Right lobe of liver (tissue), 6 donors: ENCODE data around the gene EPHB3. TPM values are rescaled to one million over a fixed set of nuclear protein-coding genes. Genes with fewer than 3 reads are reported as not detected.

Experiments
- ATAC-seq, 4 donors: fragments of 200-7000 bp; cut with Tn5 transposase; one replicate each; pipeline ENCODE4 v1.9.1; 2020; ENCODE audit warnings: mild to moderate bottlenecking in 4 of 4, moderate library complexity in 4 of 4
- DNase-seq, 3 donors: peaks; one replicate each; pipeline ENCODE4 v3.0.0-alpha.2; 2020
- H3K27ac ChIP-seq, 3 donors: fragments of 200-600 bp; one replicate each; pipeline ENCODE4 v1.8.0; 2022
- H3K27me3 ChIP-seq, 2 donors: fragments of 200-600 bp; one replicate each; pipeline ENCODE4 v1.8.0; 2022
- H3K36me3 ChIP-seq, 4 donors: fragments of 200-600 bp; sonication (generic) in 1 of 4; one replicate each; pipeline versions ENCODE4 v1.5.1 to v1.8.0; 2017 to 2022; ENCODE audit warnings: control low read depth in 1 of 4
- H3K4me1 ChIP-seq, 4 donors: fragments of 200-600 bp; sonication (generic) in 1 of 4; one replicate each; pipeline versions ENCODE4 v1.5.1 to v1.8.0; 2017 to 2022; ENCODE audit warnings: control low read depth in 1 of 4
- H3K4me3 ChIP-seq, 3 donors: fragments of 200-600 bp; one replicate each; pipeline ENCODE4 v1.8.0; 2022
- H3K9me3 ChIP-seq, 4 donors: fragments of 200-600 bp; sonication (generic) in 1 of 4; one replicate each; pipeline versions ENCODE4 v1.5.1 to v1.8.0; 2017 to 2022; ENCODE audit warnings: control low read depth in 1 of 4
- POLR2A ChIP-seq: fragments of 450-650 bp; IDR thresholded peaks from one replicate; pipeline ENCODE4 v1.6.1; 2017; ENCODE audit warnings: antibody characterized with exemption, mild to moderate bottlenecking
- WGBS: methylation state at CpG from one replicate; pipeline ENCODE4 v1.1.6; 2018; ENCODE audit warnings: low coverage, low lambda C conversion rate; ENCODE audit not compliant: insufficient coverage; ENCODE audit errors: missing lambda C conversion rate; 5-methylcytosine and 5-hydroxymethylcytosine counted together
- intact Hi-C, 2 donors: fragments of 100-400 bp; cut with DNase I; formaldehyde crosslinking; loops; one replicate each; pipeline versions ENCODE4 v1.11.2 to v1.14.1; 2022
- total RNA-seq, 6 experiments: library from RNA; depleted of rRNA in 2 of 6; stranded (reverse); fragments of >200 nt in 2 of 6; fragmentation: NEBNext Ultra II Directional in 3 of 6; extraction: Animal tissue kit (Norgen Biotek cat#: 25700) in 3 of 6; gene quantifications; one replicate each; pipeline versions ENCODE4 v1.1.0 to v1.2.4, GENCODE V29; 2016 to 2023
- TF ChIP-seq, protein P1 (sequence below), 4 donors: fragments of 200-600 bp in 3 of 4; fragments of 450-650 bp in 1 of 4; IDR thresholded peaks; one replicate each; pipeline versions ENCODE4 v1.5.1 to v1.8.0; 2016 to 2022; ENCODE audit warnings: antibody characterized with exemption in 4 of 4, mild to moderate bottlenecking in 2 of 4
- donor health status: DM: no; HTN: yes; CAD: no.
- donor health status: DM: no; HTN: no; CAD: no.
- donor health status: DM: no; HTN: no; CAD: no.
- donor health status: DM: no; HTN: yes; CAD: no.
- donor health status: DM: no; HTN: yes; CAD: no.

The EPHB3 gene
- total RNA-seq, 6 experiments from 2014 or later, result 0.12 to 0.71 (median 0.37) TPM

DNA sequence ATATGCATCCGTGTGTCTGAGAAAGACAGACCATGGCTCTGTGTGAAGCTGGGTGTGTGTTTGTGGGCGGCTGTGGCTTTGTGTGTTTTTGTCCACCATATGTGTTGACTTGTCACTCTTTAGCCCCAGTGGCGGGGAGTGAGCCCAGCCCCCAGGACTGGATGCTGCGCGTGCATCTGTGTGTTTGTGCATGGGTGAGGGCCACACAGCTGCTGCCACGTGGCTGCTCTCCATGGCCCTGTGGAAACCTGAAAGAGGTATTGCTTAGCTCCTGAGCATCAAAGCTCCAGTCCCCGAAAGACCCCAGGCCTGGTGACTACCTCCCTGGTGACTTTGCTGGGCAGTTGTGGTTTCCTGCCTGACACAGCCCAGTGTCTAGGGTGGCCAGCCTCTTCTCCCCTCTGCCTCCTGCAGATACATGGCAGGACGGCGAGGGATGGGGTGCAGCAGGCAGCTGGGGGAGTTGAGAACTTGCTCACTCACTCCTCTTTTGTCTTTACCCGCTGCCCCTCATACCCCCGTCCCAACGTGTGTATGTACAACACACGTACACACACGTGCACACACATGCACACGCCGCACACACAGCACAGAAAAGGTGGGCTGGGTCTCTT, 6.5 kb downstream of the EPHB3 start:
- Histone ChIP-seq H3K4me1 (peaks cover 0 to 8% (median 0%) of the 10 kb centered on the region in 4 donors), H3K27ac (no peak overlapping the region), H3K4me3 (no peak overlapping the region), H3K36me3 (no peaks in the 10 kb centered on the region), H3K27me3 (no peaks in the 10 kb centered on the region), H3K9me3 (no peaks in the 10 kb centered on the region)
- TF ChIP-seq, protein P1, sequence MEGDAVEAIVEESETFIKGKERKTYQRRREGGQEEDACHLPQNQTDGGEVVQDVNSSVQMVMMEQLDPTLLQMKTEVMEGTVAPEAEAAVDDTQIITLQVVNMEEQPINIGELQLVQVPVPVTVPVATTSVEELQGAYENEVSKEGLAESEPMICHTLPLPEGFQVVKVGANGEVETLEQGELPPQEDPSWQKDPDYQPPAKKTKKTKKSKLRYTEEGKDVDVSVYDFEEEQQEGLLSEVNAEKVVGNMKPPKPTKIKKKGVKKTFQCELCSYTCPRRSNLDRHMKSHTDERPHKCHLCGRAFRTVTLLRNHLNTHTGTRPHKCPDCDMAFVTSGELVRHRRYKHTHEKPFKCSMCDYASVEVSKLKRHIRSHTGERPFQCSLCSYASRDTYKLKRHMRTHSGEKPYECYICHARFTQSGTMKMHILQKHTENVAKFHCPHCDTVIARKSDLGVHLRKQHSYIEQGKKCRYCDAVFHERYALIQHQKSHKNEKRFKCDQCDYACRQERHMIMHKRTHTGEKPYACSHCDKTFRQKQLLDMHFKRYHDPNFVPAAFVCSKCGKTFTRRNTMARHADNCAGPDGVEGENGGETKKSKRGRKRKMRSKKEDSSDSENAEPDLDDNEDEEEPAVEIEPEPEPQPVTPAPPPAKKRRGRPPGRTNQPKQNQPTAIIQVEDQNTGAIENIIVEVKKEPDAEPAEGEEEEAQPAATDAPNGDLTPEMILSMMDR (IDR thresholded peaks at IDR 0.05), result no peak
- no peak for TF ChIP-seq POLR2A
- no peak for DNase-seq
- intact Hi-C loops, result no loop called here
- WGBS, result 72% methylated on average over 4 of the region's 16 CpGs
- no peak for ATAC-seq

DNA sequence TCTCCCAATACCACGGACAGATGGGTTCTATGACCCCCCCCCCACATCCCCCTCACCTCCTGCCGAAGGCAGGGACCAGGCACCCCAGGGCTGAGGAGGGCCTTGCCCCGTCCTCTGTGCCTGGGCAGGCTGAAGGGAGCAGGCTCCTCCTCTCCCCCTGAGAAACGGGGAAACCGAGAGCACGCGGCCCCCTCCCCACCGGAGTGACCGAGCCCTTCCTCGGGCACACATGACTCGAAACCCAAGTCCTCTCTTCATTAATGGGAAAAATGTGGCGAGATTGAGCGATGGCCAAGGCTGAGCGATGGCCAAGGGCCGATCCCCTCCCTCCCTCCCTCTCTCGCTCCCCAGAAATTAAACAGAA, 7.0 kb downstream of the EPHB3 start:
- Histone ChIP-seq H3K27me3 (no peaks in the 10 kb centered on the region), H3K4me3 (peak overlapping the region in 1 of 3 donors; percentile 36), H3K9me3 (no peaks in the 10 kb centered on the region), H3K36me3 (no peaks in the 10 kb centered on the region), H3K27ac (no peak overlapping the region), H3K4me1 (peaks cover 0 to 8% (median 0%) of the 10 kb centered on the region in 4 donors)
- TF ChIP-seq, protein P1 (IDR thresholded peaks at IDR 0.05), result no peak
- no peak for TF ChIP-seq POLR2A
- WGBS, result 4% methylated on average over 9 of the region's 16 CpGs
- intact Hi-C loops, result no loop called here
- DNase-seq, result no peak
- ATAC-seq, result no peak

DNA sequence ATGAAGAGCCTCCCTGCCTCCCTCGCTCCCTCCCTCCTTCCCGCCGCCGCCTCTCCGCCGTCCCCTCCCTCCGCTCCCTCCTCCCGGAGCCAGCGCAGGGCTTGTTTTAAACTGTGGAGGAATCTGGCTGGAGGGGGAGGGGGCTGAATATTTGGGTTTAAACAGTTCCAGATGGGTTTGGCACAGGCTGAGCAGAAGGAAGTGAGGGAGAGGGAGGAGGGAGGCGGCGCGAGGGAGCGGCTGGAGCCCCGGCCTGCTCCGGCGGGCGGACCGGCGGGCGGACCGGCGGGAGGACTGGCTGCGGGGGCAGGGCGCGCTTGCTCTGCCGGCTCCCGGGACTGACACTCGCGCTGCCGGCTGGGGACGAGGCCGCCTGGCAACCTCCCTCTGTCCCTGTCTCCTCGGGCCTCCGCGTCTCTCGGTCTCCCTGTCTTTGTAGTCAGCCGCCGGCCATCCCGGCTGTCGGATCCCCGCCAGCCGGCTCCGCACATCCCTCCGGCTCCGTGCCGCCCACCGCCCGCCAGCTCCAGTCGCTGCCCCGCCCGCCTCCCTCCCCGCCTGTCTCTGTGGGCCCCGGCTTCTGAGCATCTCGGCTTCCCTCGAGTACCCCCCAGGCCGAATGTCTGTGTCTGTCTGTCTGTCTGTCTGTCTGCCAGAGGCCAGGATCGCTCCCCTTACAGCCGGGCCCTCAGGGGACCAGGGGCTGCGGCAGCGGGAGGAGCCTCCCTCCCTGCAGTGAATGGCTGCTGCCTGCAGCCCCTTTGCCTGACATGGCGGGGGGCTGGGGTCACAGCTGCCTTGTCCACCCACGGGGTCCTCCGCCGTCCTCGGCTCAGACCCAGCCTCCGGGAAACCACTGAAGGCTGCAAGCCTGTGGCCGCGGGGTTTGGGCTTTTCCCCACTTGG, 7.6 kb downstream of the EPHB3 start:
- Histone ChIP-seq H3K4me3 (peak overlapping the region; percentile 16 to 42 (median 36)), H3K9me3 (no peaks in the 10 kb centered on the region), H3K4me1 (peaks cover 0 to 8% (median 0%) of the 10 kb centered on the region in 4 donors), H3K27me3 (no peaks in the 10 kb centered on the region), H3K36me3 (no peaks in the 10 kb centered on the region), H3K27ac (no peak overlapping the region)
- 3% methylated on average over 16 of the region's 68 CpGs for WGBS
- ATAC-seq (peak; percentile 68 to 79 (median 72)), DNase-seq (peak in 2 of 3 donors; percentile 54 to 65)
- no peak for TF ChIP-seq POLR2A
- TF ChIP-seq, protein P1 (IDR thresholded peaks at IDR 0.05), result no peak
- intact Hi-C loops, result no loop called here

DNA sequence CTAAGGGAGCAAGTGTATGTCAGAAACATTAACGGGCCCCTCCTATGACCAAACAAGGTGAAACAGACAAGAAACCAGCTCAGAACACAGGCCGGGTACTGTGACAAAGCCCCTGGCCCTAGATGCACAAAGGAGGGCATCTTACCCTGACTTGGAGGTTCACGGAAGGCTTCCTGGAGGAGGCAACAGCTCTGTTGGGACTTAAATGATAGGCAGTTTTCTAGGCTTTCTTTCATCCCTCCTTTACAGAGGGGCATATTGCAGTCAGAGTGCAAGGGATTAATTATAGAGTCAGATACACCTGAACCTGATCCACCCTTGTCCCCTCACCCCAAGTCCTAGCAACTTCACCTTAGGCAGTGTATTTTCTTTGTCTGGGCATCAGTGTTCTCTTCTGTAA, 8.4 kb downstream of the EPHB3 start:
- Histone ChIP-seq H3K36me3 (no peaks in the 10 kb centered on the region), H3K9me3 (no peaks in the 10 kb centered on the region), H3K27ac (no peak overlapping the region), H3K4me3 (no peak overlapping the region), H3K4me1 (peaks cover 0 to 8% (median 0%) of the 10 kb centered on the region in 4 donors), H3K27me3 (no peaks in the 10 kb centered on the region)
- DNase-seq (no peak), ATAC-seq (no peak)
- intact Hi-C loops, result no loop called here
- no peak for TF ChIP-seq POLR2A
- TF ChIP-seq, protein P1 (IDR thresholded peaks at IDR 0.05), result no peak
- 72% methylated on average over 3 of the region's 3 CpGs for WGBS
